Vagina (tissue), 2 donors: Measurements from ENCODE around the gene GRAMD4.

Source experiments
- POLR2A ChIP-seq, 2 donors: fragments of 450-650 bp; IDR thresholded peaks; one replicate each; pipeline ENCODE4 v1.6.1; 2017; ENCODE audit warnings: antibody characterized with exemption in 2 of 2, mild to moderate bottlenecking in 2 of 2, moderate library complexity in 2 of 2
- POLR2AphosphoS5 ChIP-seq, 2 donors: sonication (generic); formaldehyde crosslinking; IDR thresholded peaks; one replicate each; pipeline ENCODE4 v1.9.0; 2017; ENCODE audit warnings: antibody characterized with exemption in 2 of 2, mild to moderate bottlenecking in 2 of 2, low read depth in 1 of 2; ENCODE audit not compliant: insufficient read depth in 1 of 2
- TF ChIP-seq, protein P1 (sequence below), 3 experiments: fragments of 450-650 bp in 2 of 3; fragments of 200-600 bp in 1 of 3; sonication (generic) in 1 of 3; IDR thresholded peaks; one replicate each; pipeline ENCODE4 v1.5.1; 2017 to 2019; ENCODE audit warnings: antibody characterized with exemption in 3 of 3, mild to moderate bottlenecking in 2 of 3, moderate library complexity in 2 of 3

DNA sequence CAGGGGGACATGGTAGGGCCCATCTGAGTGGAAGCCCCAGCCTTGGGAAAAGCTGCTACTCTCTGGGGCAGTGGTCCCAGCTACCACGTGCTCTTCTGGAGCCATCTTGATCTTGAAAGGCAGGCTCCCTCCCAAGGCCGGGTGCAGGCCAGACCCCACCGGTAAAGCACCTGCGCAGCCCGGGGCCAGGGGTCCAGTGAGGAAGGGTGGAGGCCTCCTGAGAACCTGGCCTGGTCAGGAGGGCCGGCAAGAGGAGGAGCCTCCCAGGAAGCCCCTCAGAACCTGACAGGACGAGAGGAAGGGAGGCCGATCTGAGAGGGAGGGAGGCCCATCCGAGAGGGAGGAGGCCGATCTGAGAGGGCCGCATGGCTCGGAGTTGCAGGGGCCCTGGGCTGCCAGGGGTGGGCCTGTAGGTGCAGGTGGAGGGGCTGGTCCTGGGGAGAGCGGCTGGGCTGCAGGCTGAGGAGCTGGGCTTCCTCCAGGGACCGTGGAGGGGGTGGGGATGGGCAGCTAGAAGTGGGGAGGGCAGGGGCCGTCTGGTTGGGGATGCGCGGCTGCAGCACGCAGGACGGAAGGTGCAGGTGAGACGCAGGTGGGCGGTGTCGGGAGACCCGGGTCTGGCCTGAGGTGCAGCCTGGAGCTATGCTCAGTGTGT is 529 bp downstream of the GRAMD4 start:
- TF ChIP-seq, protein P1, sequence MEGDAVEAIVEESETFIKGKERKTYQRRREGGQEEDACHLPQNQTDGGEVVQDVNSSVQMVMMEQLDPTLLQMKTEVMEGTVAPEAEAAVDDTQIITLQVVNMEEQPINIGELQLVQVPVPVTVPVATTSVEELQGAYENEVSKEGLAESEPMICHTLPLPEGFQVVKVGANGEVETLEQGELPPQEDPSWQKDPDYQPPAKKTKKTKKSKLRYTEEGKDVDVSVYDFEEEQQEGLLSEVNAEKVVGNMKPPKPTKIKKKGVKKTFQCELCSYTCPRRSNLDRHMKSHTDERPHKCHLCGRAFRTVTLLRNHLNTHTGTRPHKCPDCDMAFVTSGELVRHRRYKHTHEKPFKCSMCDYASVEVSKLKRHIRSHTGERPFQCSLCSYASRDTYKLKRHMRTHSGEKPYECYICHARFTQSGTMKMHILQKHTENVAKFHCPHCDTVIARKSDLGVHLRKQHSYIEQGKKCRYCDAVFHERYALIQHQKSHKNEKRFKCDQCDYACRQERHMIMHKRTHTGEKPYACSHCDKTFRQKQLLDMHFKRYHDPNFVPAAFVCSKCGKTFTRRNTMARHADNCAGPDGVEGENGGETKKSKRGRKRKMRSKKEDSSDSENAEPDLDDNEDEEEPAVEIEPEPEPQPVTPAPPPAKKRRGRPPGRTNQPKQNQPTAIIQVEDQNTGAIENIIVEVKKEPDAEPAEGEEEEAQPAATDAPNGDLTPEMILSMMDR (IDR thresholded peaks at IDR 0.05) = no peak
- TF ChIP-seq POLR2AphosphoS5 (IDR thresholded peaks at IDR 0.05; ENCODE audit: insufficient read depth in 1 of 2, low read depth in 1 of 2) (no peak), POLR2A (IDR thresholded peaks at IDR 0.05) (no peak)
